NCI-H187 treated with DMSO at 0.1 percent for 48 hours (cell line): ENCODE measurements around the gene ITPK1.

ENCODE experiments used
- DNase-seq: peaks from one replicate; lab custom pipeline; 2025; lab: John Stamatoyannopoulos, UW

The ITPK1 gene

GRCh38 chr14:92988786-92989755 lies 126.7 kb downstream of the ITPK1 start:
- DNase-seq = no peak

- DNase-seq = no peak
These were observed 127.8 kb downstream of the ITPK1 start for GRCh38 chr14:92987713-92988510.

- DNase-seq = no peak
These were observed 128.6 kb downstream of the ITPK1 start for GRCh38 chr14:92987148-92987570.

- DNase-seq = no peak
These were observed 129.2 kb downstream of the ITPK1 start for GRCh38 chr14:92986254-92987147.

GRCh38 chr14:92985521-92985920 lies 130.2 kb downstream of the ITPK1 start:
- DNase-seq = no peak

GRCh38 chr14:92984896-92985295 lies 130.8 kb downstream of the ITPK1 start:
- DNase-seq = no peak

- no peak for DNase-seq
These were observed 131.5 kb downstream of the ITPK1 start for GRCh38 chr14:92984082-92984788.

GRCh38 chr14:92982956-92983355 lies 132.8 kb downstream of the ITPK1 start:
- no peak for DNase-seq

GRCh38 chr14:92981726-92982125 lies 134.0 kb downstream of the ITPK1 start:
- no peak for DNase-seq

- DNase-seq = no peak
These were observed 134.9 kb downstream of the ITPK1 start for GRCh38 chr14:92980866-92981265.

- no peak for DNase-seq
These were observed 137.3 kb downstream of the ITPK1 start for GRCh38 chr14:92978229-92979021.

- DNase-seq = no peak
These were observed 139.5 kb downstream of the ITPK1 start for GRCh38 chr14:92976268-92976667.

- DNase-seq = no peak
These were observed 141.0 kb downstream of the ITPK1 start for GRCh38 chr14:92974541-92975345.

- no peak for DNase-seq
These were observed 141.8 kb downstream of the ITPK1 start for GRCh38 chr14:92973798-92974372.

GRCh38 chr14:92973261-92973797 lies 142.4 kb downstream of the ITPK1 start:
- DNase-seq = no peak

GRCh38 chr14:92971601-92972180 lies 144.0 kb downstream of the ITPK1 start:
- no peak for DNase-seq

GRCh38 chr14:92970271-92970670 lies 145.5 kb downstream of the ITPK1 start:
- no peak for DNase-seq

GRCh38 chr14:92969871-92970270 lies 145.9 kb downstream of the ITPK1 start:
- DNase-seq = no peak
